ENCODE data around the gene IQCK.

Gene IQCK

GRCh38 chr16:19885451-19886072 lies 167.5 kb downstream of the IQCK start:
- DNase-seq (ENCODE audit: low spot score): peak; percentile 19

GRCh38 chr16:19886073-19886941 lies 168.2 kb downstream of the IQCK start:
- DNase-seq (ENCODE audit: low spot score): peak; percentile 83

DNA sequence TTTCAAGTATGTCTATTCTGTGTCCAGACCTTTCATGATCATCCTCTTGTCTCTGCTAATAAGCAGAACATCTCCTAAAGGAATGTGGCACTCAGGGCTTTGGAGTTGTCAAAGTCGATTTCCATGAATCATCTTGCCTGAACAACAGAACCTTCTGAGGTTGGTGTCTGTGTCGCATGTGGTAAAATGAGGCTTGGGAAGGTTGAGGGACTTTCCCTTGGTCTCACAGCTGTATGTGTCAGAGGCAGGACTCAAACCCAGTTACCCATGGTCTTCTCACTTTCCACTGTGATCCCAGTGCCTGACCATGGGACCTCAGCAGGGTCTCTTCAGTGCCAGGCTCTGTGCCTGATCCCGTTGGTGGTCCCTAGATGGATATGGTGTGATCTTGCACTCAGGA lies 170.8 kb downstream of the IQCK start:
- DNase-seq (ENCODE audit: low spot score): no peak

DNA sequence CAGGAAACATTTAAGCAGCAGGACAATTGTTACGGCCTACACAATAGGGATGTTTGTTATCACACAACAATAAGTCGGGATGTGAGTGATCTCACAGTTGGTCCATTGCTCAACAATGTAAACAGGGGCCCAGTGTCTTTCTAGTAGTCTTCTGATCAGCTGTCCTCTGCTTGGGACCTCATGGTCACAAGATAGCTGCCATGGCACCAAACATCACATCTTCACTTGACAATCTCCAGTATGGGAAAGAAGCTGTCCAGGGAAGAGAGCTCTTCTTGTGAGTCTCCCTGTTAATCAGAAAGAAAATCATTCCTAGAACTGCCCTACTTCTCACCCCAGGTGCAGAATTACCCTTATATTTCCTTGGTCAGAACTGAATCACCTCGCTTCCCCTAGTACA lies 172.8 kb downstream of the IQCK start:
- no peak for DNase-seq (ENCODE audit: low spot score)

DNA sequence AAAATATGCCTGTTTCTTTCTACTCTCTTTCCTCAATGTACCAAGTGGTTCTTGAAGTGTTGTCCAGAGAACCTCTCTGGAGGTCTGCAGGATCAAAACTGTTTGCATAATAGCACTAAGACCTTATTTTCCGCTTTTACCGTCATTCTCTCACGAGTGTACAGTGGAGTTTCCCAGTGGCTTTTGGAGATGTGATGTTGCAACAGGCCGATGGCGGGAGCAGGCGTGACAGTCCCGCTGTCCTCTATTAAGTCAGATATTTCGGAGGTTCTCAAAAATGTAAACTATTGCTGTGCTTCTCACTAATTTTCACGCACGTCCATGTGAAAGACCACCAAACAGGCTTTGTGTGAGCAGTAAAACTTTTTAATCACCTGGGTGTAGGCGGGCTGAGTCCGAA lies 174.8 kb downstream of the IQCK start:
- no peak for DNase-seq (ENCODE audit: low spot score)

- no peak for DNase-seq (ENCODE audit: low spot score)
Observed at GRCh38 chr16:19894586-19894985, 176.5 kb downstream of the IQCK start.

DNA sequence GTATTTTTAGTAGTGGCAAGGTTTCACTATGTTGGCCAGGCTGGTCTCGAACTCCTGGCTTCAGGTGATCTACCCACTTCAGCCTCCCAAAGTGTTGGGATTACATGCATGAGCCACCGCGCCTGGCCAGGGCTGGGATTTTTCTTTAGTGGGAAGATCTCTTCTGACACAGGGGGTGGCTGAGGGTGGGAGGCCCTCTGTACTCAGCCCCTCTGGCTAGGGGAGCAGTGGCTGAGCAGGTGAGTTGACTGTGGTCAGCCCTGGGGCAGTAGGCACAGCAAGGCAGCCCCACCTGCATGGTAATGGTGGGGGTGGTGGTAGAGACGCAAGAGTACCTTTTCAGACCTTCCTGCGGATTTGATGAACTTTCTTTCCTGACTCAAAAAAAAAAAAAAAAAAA lies 178.9 kb downstream of the IQCK start:
- DNase-seq (ENCODE audit: low spot score): no peak

DNA sequence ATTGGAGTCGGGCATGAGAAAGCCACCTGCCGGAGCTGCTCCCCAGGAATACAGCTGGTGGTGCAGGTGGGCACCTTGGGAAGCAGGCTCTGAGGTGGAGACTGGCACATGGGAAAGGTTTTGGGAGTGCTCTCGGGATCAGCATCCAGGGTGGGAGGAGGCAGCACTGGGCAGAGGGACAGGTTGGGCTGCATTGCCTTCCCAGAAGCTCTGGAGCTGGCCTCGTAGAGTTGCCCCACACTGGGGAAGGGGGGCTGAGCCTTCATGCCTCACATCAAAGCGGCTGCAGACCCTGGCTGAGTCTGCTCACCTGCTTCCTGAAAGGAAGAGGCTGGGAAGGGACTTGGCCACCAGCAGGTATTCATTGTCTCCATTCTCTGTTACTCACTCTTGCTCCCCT lies 180.1 kb downstream of the IQCK start:
- no peak for DNase-seq (ENCODE audit: low spot score)

DNA sequence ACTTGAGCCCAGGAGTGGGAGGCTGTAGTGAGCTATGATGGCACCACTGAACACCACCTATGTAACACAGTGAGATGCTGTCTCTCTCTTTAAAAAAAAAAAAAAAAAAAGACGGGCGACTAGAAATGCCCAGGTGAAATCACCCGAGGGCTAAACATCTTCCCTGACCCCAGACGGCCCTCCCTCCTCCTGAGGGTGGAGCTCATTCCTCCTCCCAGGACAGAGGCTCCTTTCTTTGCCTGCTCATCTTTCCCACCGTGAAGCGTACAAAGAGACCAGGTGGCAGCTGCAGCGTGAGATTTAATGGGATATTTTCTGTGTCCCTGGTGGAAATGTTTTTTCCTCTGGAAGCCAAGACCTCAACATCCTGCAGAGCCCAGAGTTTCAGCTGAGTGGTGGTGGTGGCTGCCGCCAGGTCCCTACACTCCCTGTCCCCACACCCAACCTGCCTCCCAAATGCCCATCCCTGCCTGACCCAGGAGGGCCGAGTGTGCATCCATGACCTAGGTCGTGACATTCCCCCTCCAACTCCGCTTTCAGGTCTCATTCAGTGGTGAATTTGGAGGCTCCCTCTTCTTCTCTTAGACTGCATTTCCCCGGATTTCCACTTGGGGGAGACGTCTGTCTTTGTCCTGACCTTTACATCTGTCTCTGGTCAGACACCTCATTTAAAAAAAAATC lies 181.0 kb downstream of the IQCK start:
- peak; percentile 52 for DNase-seq (ENCODE audit: low spot score)

GRCh38 chr16:19899605-19899955 lies 181.5 kb downstream of the IQCK start:
- DNase-seq (ENCODE audit: low spot score): no peak

- no peak for DNase-seq (ENCODE audit: low spot score)
Observed at GRCh38 chr16:19901164-19901563, 183.1 kb downstream of the IQCK start.

- peak; percentile 60 for DNase-seq (ENCODE audit: low spot score)
Observed at GRCh38 chr16:19907161-19907992, 189.3 kb downstream of the IQCK start.
